Common myeloid progenitor, CD34-positive (primary cell): ENCODE results near the gene ATP6V0B.

ENCODE experiments used
- CTCF ChIA-PET: fragments of 350-600 bp; sonication (Branson Sonifier 250); formaldehyde crosslinking; loops from one replicate; lab custom pipeline; 2021; ENCODE audit warnings: antibody characterized with exemption; lab: Charles Lee
- POLR2A ChIA-PET: fragments of 350-600 bp; sonication (Branson Sonifier 250); formaldehyde crosslinking; loops from one replicate; lab custom pipeline; 2021; ENCODE audit warnings: antibody characterized with exemption; lab: Charles Lee
- DNase-seq, 3 donors: peaks; one replicate each; pipeline versions ENCODE4 v3.0.0 to v3.0.0-alpha.2; 2013
- H3K27ac ChIP-seq, 2 experiments: 1 replicate in 1 of 2; 2 replicates in 1 of 2; pipeline ENCODE4 v1.7.0; 2013; ENCODE audit warnings: inconsistent platforms in 2 of 2, low read length in 2 of 2, mild to moderate bottlenecking in 2 of 2, low read depth in 1 of 2, moderate library complexity in 1 of 2; ENCODE audit not compliant: severe bottlenecking in 2 of 2, insufficient read depth in 1 of 2, poor library complexity in 1 of 2
- H3K27me3 ChIP-seq, 5 experiments: replicated peaks in 2 of 5; 1 replicate in 3 of 5; 2 replicates in 2 of 5; pipeline versions ENCODE4 v1.6.1 to v1.7.0; 2013; ENCODE audit warnings: low read length in 4 of 5, mild to moderate bottlenecking in 2 of 5, moderate library complexity in 2 of 5, inconsistent platforms in 1 of 5; ENCODE audit not compliant: insufficient read depth in 5 of 5, control insufficient read depth in 4 of 5
- H3K36me3 ChIP-seq, 4 experiments: 1 replicate in 2 of 4; 2 replicates in 2 of 4; pipeline versions ENCODE4 v1.6.1 to v1.7.0; 2013; ENCODE audit warnings: low read length in 3 of 4, control low read depth in 1 of 4, mild to moderate bottlenecking in 1 of 4; ENCODE audit not compliant: control insufficient read depth in 4 of 4, insufficient read depth in 4 of 4
- H3K4me1 ChIP-seq, 4 experiments: 1 replicate in 3 of 4; 2 replicates in 1 of 4; pipeline versions ENCODE4 v1.6.1 to v1.7.1; 2013; ENCODE audit warnings: low read length in 3 of 4, mild to moderate bottlenecking in 3 of 4, control low read depth in 1 of 4, inconsistent platforms in 1 of 4, moderate library complexity in 1 of 4; ENCODE audit not compliant: control insufficient read depth in 4 of 4, insufficient read depth in 4 of 4; ENCODE audit errors: control extremely low read depth in 1 of 4
- H3K4me3 ChIP-seq, 7 experiments: 1 replicate in 4 of 7; 2 replicates in 3 of 7; pipeline versions ENCODE4 v1.5.1 to v1.7.0; 2013; ENCODE audit warnings: mild to moderate bottlenecking in 7 of 7, low read length in 6 of 7, moderate library complexity in 6 of 7, inconsistent platforms in 2 of 7, low read depth in 2 of 7, control low read depth in 1 of 7; ENCODE audit not compliant: insufficient read depth in 4 of 7, control insufficient read depth in 1 of 7; ENCODE audit errors: extremely low read depth in 1 of 7
- H3K9me3 ChIP-seq, 5 experiments: 1 replicate in 4 of 5; 2 replicates in 1 of 5; pipeline versions ENCODE4 v1.6.1 to v1.7.1; 2013; ENCODE audit warnings: low read length in 4 of 5, mild to moderate bottlenecking in 2 of 5, inconsistent platforms in 1 of 5, low read depth in 1 of 5, moderate library complexity in 1 of 5; ENCODE audit not compliant: control insufficient read depth in 4 of 5, insufficient read depth in 2 of 5; ENCODE audit errors: control extremely low read depth in 1 of 5
- WGBS: methylation state at CpG from one replicate; pipeline ENCODE4 v1.1.5; 2013; ENCODE audit not compliant: insufficient coverage; 5-methylcytosine and 5-hydroxymethylcytosine counted together

ATP6V0B gene

GRCh38 chr1:44024903-44025525 lies 50.3 kb downstream of the ATP6V0B start:
- ChIA-PET POLR2A (no interaction called here), CTCF (interaction anchor here (1.0 to 6.7 kb wide), 4 partner anchors 11 to 90 kb away, joined by 3 to 43 read pairs (median 4); no protein-coding TSS in a partner anchor)
- 96% methylated on average over 9 of the region's 13 CpGs for WGBS
- Histone ChIP-seq H3K36me3 (no peaks in the 10 kb centered on the region), H3K4me1 (peaks cover 0 to 12% (median 10%) of the 10 kb centered on the region in 4 experiments), H3K4me3 (no peak overlapping the region), H3K27me3 (no peaks in the 10 kb centered on the region), H3K9me3 (no peaks in the 10 kb centered on the region), H3K27ac (no peak overlapping the region)
- no peak for DNase-seq

- ChIA-PET POLR2A (no interaction called here), CTCF (interaction anchor here (1.0 to 6.7 kb wide), 2 partner anchors 10 to 20 kb away, joined by 4 to 43 read pairs; no protein-coding TSS in a partner anchor)
- H3K27ac ChIP-seq = no peak overlapping the region
- DNase-seq = no peak
- 100% methylated on average over 3 of the region's 3 CpGs for WGBS
- H3K27me3 ChIP-seq = no peaks in the 10 kb centered on the region
- H3K9me3 ChIP-seq = no peaks in the 10 kb centered on the region
- peaks cover 0 to 15% (median 14%) of the 10 kb centered on the region in 4 experiments for H3K4me1 ChIP-seq
- no peaks in the 10 kb centered on the region for H3K36me3 ChIP-seq
- no peak overlapping the region for H3K4me3 ChIP-seq
Measured at GRCh38 chr1:44025816-44026215, 51.1 kb downstream of the ATP6V0B start.

DNA sequence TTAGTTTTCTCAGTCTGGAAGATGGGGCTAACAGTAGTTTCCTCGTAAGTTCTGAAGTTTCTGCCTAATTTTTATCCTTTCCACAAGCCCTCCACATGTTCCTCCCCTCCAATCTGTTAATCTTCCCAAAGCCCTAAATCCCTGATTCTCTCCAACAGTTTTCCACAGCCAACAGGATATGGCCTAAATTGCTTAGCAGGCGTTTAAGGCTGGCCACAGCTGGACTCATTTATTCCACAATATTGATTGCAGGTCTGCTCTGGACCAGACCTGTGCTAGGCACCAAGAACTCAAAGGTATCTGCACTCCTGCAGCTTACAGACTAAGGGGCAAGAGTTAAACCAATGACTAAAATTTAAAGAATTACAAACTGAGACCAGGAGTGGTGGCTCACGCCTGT lies 52.6 kb downstream of the ATP6V0B start:
- Histone ChIP-seq H3K36me3 (no peaks in the 10 kb centered on the region), H3K4me3 (no peak overlapping the region), H3K27ac (no peak overlapping the region), H3K27me3 (peaks cover 0 to 9% (median 0%) of the 10 kb centered on the region in 5 experiments), H3K4me1 (peaks cover 0 to 24% (median 20%) of the 10 kb centered on the region in 4 experiments), H3K9me3 (no peaks in the 10 kb centered on the region)
- DNase-seq = no peak
- WGBS = 91% methylated on average over 1 of the region's 3 CpGs
- CTCF ChIA-PET = no interaction called here
- POLR2A ChIA-PET = no interaction called here
